Body of pancreas (tissue), 4 donors: ENCODE measurements around the gene ZNF621. TPM values are rescaled to one million over a fixed set of nuclear protein-coding genes. Genes with fewer than 3 reads are reported as not detected.

Source experiments
- ATAC-seq: fragments of 150-250 bp; one replicate; pipeline ENCODE4 v1.9.1; 2016
- DNase-seq, 4 donors: peaks; one replicate each; pipeline ENCODE4 v3.0.0-alpha.2; 2019
- H3K27ac ChIP-seq, 4 donors: fragments of 200-600 bp; sonication (generic); 1 replicate in 3 of 4; 2 replicates in 1 of 4; pipeline versions ENCODE4 v1.5.1 to v1.6.1; 2016 to 2019; ENCODE audit warnings: mild to moderate bottlenecking in 1 of 4, mixed read lengths in 1 of 4, moderate library complexity in 1 of 4
- H3K27me3 ChIP-seq, 2 donors: fragments of 200-600 bp; sonication (generic); one replicate each; pipeline ENCODE4 v1.6.0; 2016; ENCODE audit warnings: mild to moderate bottlenecking in 1 of 2
- H3K36me3 ChIP-seq, 2 donors: fragments of 200-600 bp; sonication (generic); replicated peaks in 1 of 2; 2 replicates each; pipeline ENCODE4 v1.5.1; 2016; ENCODE audit warnings: low read depth in 2 of 2; ENCODE audit not compliant: insufficient read depth in 1 of 2
- H3K4me1 ChIP-seq: fragments of 200-600 bp; sonication (generic); one replicate; pipeline ENCODE4 v1.6.0; 2016
- H3K4me3 ChIP-seq, 2 donors: fragments of 200-600 bp; sonication (generic); 1 replicate in 1 of 2; 2 replicates in 1 of 2; pipeline ENCODE4 v1.5.1; 2016 to 2019
- H3K9me3 ChIP-seq, 3 donors: fragments of 200-600 bp; sonication (generic); 1 replicate in 2 of 3; 2 replicates in 1 of 3; pipeline ENCODE4 v1.5.1; 2016
- POLR2A ChIP-seq, 3 donors: fragments of 450-650 bp; IDR thresholded peaks; one replicate each; pipeline ENCODE4 v1.6.1; 2016; ENCODE audit warnings: antibody characterized with exemption in 3 of 3, mild to moderate bottlenecking in 2 of 3
- WGBS, 2 donors: methylation state at CpG; one replicate each; pipeline ENCODE4 v1.1.5; 2017; 5-methylcytosine and 5-hydroxymethylcytosine counted together
- intact Hi-C: fragments of 100-400 bp; cut with DNase I; formaldehyde crosslinking; loops from one replicate; pipeline ENCODE4 v1.15.1; 2023
- small RNA-seq: library from RNA; depleted of rRNA; stranded (forward); fragments of <200 nt; gene quantifications from one replicate; pipeline ENCODE3, GENCODE V24; 2016
- total RNA-seq, 2 donors: library from RNA; depleted of rRNA; stranded (reverse); fragments of >200 nt; gene quantifications; one replicate each; pipeline ENCODE4 v1.1.0, GENCODE V29; 2016
- TF ChIP-seq, protein P1 (sequence below), 7 experiments: fragments of 450-650 bp in 4 of 7; fragments of 200-600 bp in 3 of 7; sonication (generic) in 3 of 7; IDR thresholded peaks; one replicate each; pipeline ENCODE4 v1.5.1; 2016 to 2019; ENCODE audit warnings: antibody characterized with exemption in 7 of 7

The ZNF621 gene
- total RNA-seq, 2 donors from 2014 or later, result 13.2 to 14.0 TPM

DNA sequence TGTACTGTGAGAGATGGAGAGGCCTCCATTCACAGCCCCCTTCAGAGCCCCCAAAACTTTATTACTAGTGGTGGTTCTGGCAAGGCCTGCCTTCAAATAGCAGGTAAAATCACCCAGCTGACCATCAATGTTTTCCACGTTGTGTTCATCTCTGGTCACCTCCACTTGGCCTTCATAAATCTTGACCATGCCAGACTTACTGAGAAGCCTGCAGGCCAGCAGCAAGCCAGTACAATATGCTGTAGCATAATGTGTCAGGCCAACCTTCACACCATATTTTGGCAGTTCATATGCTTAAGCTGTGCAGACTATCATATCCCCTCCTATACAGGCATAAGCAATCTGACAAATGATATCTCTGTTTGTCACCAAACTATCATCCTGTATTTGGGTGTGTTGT, 62.1 kb downstream of the ZNF621 start:
- intact Hi-C loops, result no loop called here

GRCh38 chr3:40588406-40588805, 63.6 kb downstream of the ZNF621 start:
- TF ChIP-seq POLR2A (IDR thresholded peaks at IDR 0.05), result no peak
- TF ChIP-seq, protein P1, sequence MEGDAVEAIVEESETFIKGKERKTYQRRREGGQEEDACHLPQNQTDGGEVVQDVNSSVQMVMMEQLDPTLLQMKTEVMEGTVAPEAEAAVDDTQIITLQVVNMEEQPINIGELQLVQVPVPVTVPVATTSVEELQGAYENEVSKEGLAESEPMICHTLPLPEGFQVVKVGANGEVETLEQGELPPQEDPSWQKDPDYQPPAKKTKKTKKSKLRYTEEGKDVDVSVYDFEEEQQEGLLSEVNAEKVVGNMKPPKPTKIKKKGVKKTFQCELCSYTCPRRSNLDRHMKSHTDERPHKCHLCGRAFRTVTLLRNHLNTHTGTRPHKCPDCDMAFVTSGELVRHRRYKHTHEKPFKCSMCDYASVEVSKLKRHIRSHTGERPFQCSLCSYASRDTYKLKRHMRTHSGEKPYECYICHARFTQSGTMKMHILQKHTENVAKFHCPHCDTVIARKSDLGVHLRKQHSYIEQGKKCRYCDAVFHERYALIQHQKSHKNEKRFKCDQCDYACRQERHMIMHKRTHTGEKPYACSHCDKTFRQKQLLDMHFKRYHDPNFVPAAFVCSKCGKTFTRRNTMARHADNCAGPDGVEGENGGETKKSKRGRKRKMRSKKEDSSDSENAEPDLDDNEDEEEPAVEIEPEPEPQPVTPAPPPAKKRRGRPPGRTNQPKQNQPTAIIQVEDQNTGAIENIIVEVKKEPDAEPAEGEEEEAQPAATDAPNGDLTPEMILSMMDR (IDR thresholded peaks at IDR 0.05), result no peak
- H3K36me3 ChIP-seq, result no peaks in the 10 kb centered on the region
- intact Hi-C loops, result no loop called here
- no peak overlapping the region for H3K27ac ChIP-seq
- no peaks in the 10 kb centered on the region for H3K27me3 ChIP-seq
- ATAC-seq (no peak), DNase-seq (no peak)
- H3K4me1 ChIP-seq, result no peaks in the 10 kb centered on the region
- H3K4me3 ChIP-seq, result no peak overlapping the region
- H3K9me3 ChIP-seq, result no peaks in the 10 kb centered on the region
- 68 to 83% methylated on average over 5 of the region's 5 CpGs for WGBS, 2 donors

More for the DNA sequence above, 62.1 kb downstream of the ZNF621 start:
- Histone ChIP-seq H3K36me3 (no peaks in the 10 kb centered on the region), H3K4me1 (no peaks in the 10 kb centered on the region), H3K27ac (no peak overlapping the region), H3K9me3 (no peaks in the 10 kb centered on the region), H3K27me3 (no peaks in the 10 kb centered on the region), H3K4me3 (no peak overlapping the region)
- ATAC-seq, result no peak
- no peak for DNase-seq
- 67 to 71% methylated on average over 1 of the region's 1 CpG for WGBS, 2 donors
- TF ChIP-seq, protein P1 (IDR thresholded peaks at IDR 0.05), result no peak
- no peak for TF ChIP-seq POLR2A (IDR thresholded peaks at IDR 0.05)

Small RNAs within 50 kb of the gene (small RNA-seq; reads per million reads assigned to genes)
- gene RNU5B-2P, result not detected

Other genes starting within 250 kb of the ZNF621 start
- gene EIF1B, start 215.3 kb upstream of the ZNF621 start, total RNA-seq, result 10 to 100 TPM in 1 of 2 donors, 1 to 10 TPM in 1; 5.3 to 15.8 TPM
- gene ENTPD3, start 137.8 kb upstream of the ZNF621 start, total RNA-seq, result 10 to 100 TPM; 12.2 to 17.1 TPM
- 100 to 1,000 TPM; 176 to 279 TPM for gene RPL14, start 67.6 kb upstream of the ZNF621 start, total RNA-seq
- 1 to 10 TPM; 3.0 to 3.9 TPM for gene ZNF619, start 47.8 kb upstream of the ZNF621 start, total RNA-seq
- gene ZNF620, start 18.9 kb upstream of the ZNF621 start, total RNA-seq, result 1 to 10 TPM; 2.6 to 6.9 TPM